Measurements from ENCODE around the gene AKAP9.
"Not testable (repeated sequence)": the region's sequence is repeated elsewhere in the genome, so short reads cannot be mapped to it uniquely, and the experiment has no call there.

Gene AKAP9

GRCh38 chr7:92064438-92065029 is 123.9 kb downstream of the AKAP9 start:
- DNase-seq (ENCODE audit: low spot score), result no peak

- DNase-seq (ENCODE audit: low spot score), result no peak
Observed at GRCh38 chr7:92071032-92071431, 130.4 kb downstream of the AKAP9 start.

DNA sequence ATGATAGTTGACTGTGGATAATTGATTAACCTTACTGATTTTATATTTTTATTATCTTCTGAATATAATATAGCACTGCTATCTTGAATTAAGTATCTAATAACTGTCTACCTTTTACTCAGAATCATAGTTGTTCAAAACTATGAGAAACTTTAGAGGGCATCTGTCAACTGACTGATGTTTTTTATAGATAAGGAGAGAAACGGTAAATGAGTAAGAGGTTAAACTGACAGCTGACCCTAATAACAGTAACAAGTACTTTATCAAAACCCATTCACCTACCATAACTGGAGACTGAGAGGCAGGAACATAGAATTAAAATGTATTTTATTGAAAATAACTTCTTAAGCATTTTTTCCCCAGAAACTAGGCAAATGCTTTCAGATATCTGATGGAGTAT is 131.5 kb downstream of the AKAP9 start:
- no peak for DNase-seq (ENCODE audit: low spot score)

- DNase-seq (ENCODE audit: low spot score), result no peak
Observed at GRCh38 chr7:92072708-92073107, 132.0 kb downstream of the AKAP9 start.

DNA sequence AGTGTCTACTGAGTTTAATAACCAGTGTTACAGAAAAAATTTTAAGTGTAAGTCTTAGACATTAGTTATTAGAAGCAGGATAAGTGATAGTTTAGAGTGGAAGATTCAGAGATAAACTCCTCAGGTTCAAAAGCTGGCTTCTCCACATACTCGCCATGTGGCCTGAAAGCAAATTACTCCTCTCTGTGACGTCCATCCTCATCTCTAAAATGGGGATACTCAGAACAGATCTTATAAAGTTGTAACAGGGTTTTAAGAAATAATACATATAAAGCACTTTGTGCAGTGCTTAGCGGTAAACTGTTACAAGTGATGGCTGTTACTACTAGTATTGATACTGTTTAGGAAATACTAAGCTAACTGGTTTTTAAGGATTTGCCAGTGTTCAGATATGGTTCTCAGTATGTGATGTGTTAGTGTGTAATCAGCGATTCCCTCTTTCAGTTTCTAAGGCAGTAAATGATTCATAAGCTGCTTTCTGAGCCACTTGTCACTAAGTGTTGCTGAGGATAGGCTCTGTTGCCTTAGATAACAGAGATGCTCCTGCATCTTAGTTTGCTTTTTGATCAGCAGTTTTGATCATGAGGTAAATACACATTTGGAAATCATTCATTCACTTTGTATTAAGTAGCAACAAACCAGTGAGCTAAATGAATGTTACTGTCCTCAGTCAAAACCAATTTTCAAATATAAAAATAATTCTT is 134.9 kb downstream of the AKAP9 start:
- no peak for DNase-seq (ENCODE audit: low spot score)

DNA sequence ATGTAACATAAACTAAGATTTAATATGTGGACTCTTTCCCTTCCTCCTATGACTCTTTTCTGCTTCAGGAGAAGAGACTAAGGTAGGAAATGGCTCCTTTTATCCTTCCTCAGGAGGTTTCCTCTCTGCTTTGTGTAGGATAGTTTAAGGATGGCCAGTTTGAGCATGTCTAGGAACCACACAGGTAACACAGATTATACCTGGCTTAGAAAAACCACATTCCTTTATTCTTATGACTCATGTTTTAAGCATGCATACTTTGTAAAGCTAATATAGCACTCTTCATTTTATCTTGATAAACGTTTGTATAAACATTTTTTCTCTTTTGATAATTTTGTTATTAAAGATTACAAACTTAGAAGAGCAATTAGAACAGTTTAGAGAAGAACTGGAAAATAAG is 135.8 kb downstream of the AKAP9 start:
- no peak for DNase-seq (ENCODE audit: low spot score)

- DNase-seq (ENCODE audit: low spot score), result not testable (repeated sequence)
Observed at GRCh38 chr7:92083922-92084321, 143.3 kb downstream of the AKAP9 start.

DNA sequence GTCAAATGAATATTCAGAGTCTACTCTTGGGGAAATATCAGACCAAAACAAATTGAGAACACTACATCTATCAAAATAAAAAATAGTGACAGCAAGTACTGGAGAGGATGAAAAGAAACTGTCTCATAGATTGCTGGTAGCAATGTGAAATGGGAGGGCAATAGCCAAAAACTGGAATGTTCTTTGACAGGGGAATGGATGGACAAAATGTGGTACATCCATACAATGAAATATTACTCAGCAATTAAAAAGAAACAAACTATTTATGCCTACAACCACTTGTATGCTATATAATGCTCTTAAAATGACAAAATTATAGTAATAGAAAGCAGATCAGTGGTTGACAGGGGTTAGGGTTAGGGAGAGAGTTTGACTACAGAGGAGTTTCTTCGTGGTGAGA is 147.6 kb downstream of the AKAP9 start:
- DNase-seq (ENCODE audit: low spot score), result no peak

GRCh38 chr7:92092210-92092609 is 151.5 kb downstream of the AKAP9 start:
- DNase-seq (ENCODE audit: low spot score), result no peak

- DNase-seq (ENCODE audit: low spot score), result no peak
Observed at GRCh38 chr7:92095380-92095779, 154.7 kb downstream of the AKAP9 start.

DNA sequence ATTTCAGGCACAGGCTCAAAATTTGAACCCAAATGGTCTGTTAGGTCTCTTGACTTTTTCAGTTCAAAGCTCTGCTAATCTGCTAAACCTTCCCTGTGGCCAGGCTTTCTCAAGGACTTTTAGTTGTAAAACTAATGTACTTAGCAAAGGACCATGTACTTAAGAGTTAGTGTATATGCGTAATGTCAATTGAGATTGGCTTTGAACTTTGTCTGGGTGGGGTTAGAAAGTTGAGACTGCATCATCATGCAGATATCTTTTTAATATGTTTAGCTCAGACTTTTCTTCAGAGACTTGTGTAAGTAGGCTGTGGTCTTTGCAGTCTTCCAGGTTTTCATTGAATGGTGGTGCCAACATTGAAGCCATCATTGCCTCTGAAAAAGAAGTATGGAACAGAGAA is 159.9 kb downstream of the AKAP9 start:
- no peak for DNase-seq (ENCODE audit: low spot score)

- not testable (repeated sequence) for DNase-seq (ENCODE audit: low spot score)
Observed at GRCh38 chr7:92102862-92103261, 162.2 kb downstream of the AKAP9 start.

DNA sequence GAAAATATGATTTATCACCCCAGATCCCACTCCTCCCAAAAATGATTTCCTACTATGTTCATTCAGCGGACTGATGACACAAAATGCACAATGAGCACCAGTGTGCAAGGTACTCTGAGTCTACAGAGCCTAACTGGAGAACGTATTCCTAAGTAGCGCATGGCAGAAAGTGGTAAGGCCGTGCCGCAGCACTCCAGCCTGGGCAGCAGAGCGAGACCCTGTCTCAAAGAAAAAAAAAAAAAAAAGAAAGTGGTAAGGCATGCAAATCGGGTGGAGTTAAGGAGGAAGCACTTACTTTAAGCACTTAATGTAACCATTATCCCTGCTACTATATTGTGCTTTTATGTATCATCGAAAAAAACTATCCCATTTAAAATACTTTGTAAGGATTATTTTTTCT is 168.2 kb downstream of the AKAP9 start:
- DNase-seq (ENCODE audit: low spot score), result no peak

DNA sequence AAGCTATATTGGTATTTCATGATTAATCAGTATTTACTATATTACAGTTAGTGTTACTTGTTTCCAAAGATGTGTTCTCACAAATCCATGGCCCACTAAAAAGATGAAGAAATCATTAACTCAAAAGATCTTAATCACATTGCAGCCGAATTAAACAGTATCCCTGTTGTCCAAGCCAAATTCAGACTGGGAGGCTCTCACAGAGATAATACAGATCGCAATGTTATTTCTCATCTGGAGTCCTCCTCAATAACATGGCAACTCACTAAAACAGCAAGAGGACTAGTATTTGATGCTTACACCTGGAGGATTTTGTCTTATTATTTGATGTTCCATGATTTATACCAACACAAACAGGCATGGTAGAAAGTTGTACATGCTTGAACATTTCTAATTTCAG is 170.2 kb downstream of the AKAP9 start:
- no peak for DNase-seq (ENCODE audit: low spot score)

- DNase-seq (ENCODE audit: low spot score), result no peak
Observed at GRCh38 chr7:92115821-92116220, 175.2 kb downstream of the AKAP9 start.

GRCh38 chr7:92116949-92117348 is 176.3 kb downstream of the AKAP9 start:
- DNase-seq (ENCODE audit: low spot score), result no peak

GRCh38 chr7:92119213-92119759 is 178.6 kb downstream of the AKAP9 start:
- DNase-seq (ENCODE audit: low spot score), result no peak

- no peak for DNase-seq (ENCODE audit: low spot score)
Observed at GRCh38 chr7:92121681-92122080, 181.0 kb downstream of the AKAP9 start.

- no peak for DNase-seq (ENCODE audit: low spot score)
Observed at GRCh38 chr7:92131093-92131492, 190.4 kb downstream of the AKAP9 start.

GRCh38 chr7:92131764-92132330 is 191.2 kb downstream of the AKAP9 start:
- DNase-seq (ENCODE audit: low spot score), result no peak

GRCh38 chr7:92133133-92133736 is 192.6 kb downstream of the AKAP9 start:
- no peak for DNase-seq (ENCODE audit: low spot score)

DNA sequence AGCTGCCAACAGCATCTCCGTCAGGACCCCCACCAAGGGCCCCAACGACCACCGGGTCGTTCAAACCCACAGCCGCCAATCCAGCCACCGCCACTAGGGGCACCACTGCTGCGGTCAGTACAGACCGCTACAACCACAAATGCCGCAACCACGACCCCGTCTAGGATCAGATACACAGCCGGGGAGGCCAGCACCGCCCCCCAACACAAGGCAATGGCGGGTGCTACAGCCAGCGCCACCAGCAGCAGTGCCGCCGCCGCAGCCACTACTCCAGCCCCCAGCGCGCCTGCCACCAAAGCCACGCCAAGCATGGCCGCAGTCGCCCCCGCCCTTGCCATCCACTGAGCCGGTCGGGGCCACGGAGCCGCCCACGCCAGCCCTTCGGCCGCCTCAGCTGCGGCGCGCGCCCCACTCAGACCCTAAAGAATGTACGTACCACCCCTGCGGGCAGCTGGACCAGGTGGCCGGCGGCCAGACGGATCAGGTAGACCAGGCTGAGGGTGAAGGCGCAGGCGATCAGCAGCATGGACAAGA is 193.1 kb downstream of the AKAP9 start:
- peak; percentile 59 for DNase-seq (ENCODE audit: low spot score)

Measured in hematopoietic multipotent progenitor cell treated with erythropoietin and hydrocortisone succinate and interleukin-3 and kit ligand, for 15 days (in vitro differentiated cells).